Ureter (tissue), 1 donor: ENCODE results near the gene ADCY3. TPM values are rescaled to one million over a fixed set of nuclear protein-coding genes. Genes with fewer than 3 reads are reported as not detected.

ENCODE experiments used
- DNase-seq: peaks from one replicate; pipeline ENCODE4 v3.0.0-alpha.2; 2020; ENCODE audit warnings: low spot score
- total RNA-seq: library from RNA; stranded (reverse); gene quantifications from one replicate; pipeline ENCODE4 v1.2.4, GENCODE V29; 2023
- donor health status: DM: yes; HTN: yes; CAD: no.

The ADCY3 gene
- total RNA-seq, 1 donor from 2014 or later: 82.5 TPM

GRCh38 chr2:24874035-24874434, 46.0 kb downstream of the ADCY3 start:
- DNase-seq: peak; percentile 38

GRCh38 chr2:24873619-24874018, 46.4 kb downstream of the ADCY3 start:
- peak; percentile 43 for DNase-seq

- DNase-seq: peak; percentile 32
Measured at GRCh38 chr2:24872344-24873115, 47.5 kb downstream of the ADCY3 start.

- DNase-seq: no peak
Measured at GRCh38 chr2:24871852-24872333, 48.1 kb downstream of the ADCY3 start.

- no peak for DNase-seq
Measured at GRCh38 chr2:24870891-24871705, 48.9 kb downstream of the ADCY3 start.

GRCh38 chr2:24870440-24870839, 49.6 kb downstream of the ADCY3 start:
- no peak for DNase-seq

GRCh38 chr2:24866946-24867345, 53.1 kb downstream of the ADCY3 start:
- no peak for DNase-seq

GRCh38 chr2:24863641-24864040, 56.4 kb downstream of the ADCY3 start:
- DNase-seq: no peak

GRCh38 chr2:24861500-24861899, 58.5 kb downstream of the ADCY3 start:
- DNase-seq: no peak

- no peak for DNase-seq
Measured at GRCh38 chr2:24860631-24861030, 59.4 kb downstream of the ADCY3 start.

- no peak for DNase-seq
Measured at GRCh38 chr2:24859968-24860600, 60.0 kb downstream of the ADCY3 start.

GRCh38 chr2:24858996-24859395, 61.0 kb downstream of the ADCY3 start:
- DNase-seq: no peak

- no peak for DNase-seq
Measured at GRCh38 chr2:24857746-24858145, 62.3 kb downstream of the ADCY3 start.

- DNase-seq: no peak
Measured at GRCh38 chr2:24856791-24857211, 63.2 kb downstream of the ADCY3 start.

GRCh38 chr2:24855726-24856125, 64.3 kb downstream of the ADCY3 start:
- DNase-seq: peak; percentile 65

- no peak for DNase-seq
Measured at GRCh38 chr2:24855022-24855622, 64.9 kb downstream of the ADCY3 start.

GRCh38 chr2:24853996-24854395, 66.0 kb downstream of the ADCY3 start:
- no peak for DNase-seq

- DNase-seq: no peak
Measured at GRCh38 chr2:24853046-24853445, 67.0 kb downstream of the ADCY3 start.

GRCh38 chr2:24852431-24853020, 67.5 kb downstream of the ADCY3 start:
- no peak for DNase-seq

- DNase-seq: no peak
Measured at GRCh38 chr2:24852026-24852425, 68.0 kb downstream of the ADCY3 start.

- DNase-seq: no peak
Measured at GRCh38 chr2:24850944-24851343, 69.1 kb downstream of the ADCY3 start.

- no peak for DNase-seq
Measured at GRCh38 chr2:24845691-24846090, 74.3 kb downstream of the ADCY3 start.
